Measurements from ENCODE around the gene TOX3. TPM values are rescaled to one million over a fixed set of nuclear protein-coding genes. Genes with fewer than 3 reads are reported as not detected.

The TOX3 gene
- total and polyA plus RNA-seq, 2 of the 13 experiments (the other 11 are each of a cell fraction or from before 2014, with no cell fraction given): 14.5 to 98.6 TPM

- TF ChIP-seq ZKSCAN8 (CRISPR knock-in tag; IDR thresholded peaks at IDR 0.05; ENCODE audit: borderline replicate concordance) (peak; percentile 95), ZSCAN29 (CRISPR knock-in tag; conservative IDR thresholded peaks at IDR 0.05) (no peak), ZBTB40 (IDR thresholded peaks at IDR 0.05) (no peak), ZBTB40 (CRISPR knock-in tag; IDR thresholded peaks at IDR 0.05) (peak; percentile 65; the same call in 1 of the 2 replicates), ZNF790 (CRISPR knock-in tag; IDR thresholded peaks at IDR 0.05; ENCODE audit: borderline replicate concordance) (no peak), SOX6 (IDR thresholded peaks at IDR 0.05) (no peak), SOX6 (CRISPR knock-in tag; IDR thresholded peaks at IDR 0.05) (peak; percentile 98), GMEB2 (CRISPR knock-in tag; IDR thresholded peaks at IDR 0.05; ENCODE audit: low read depth) (0 out of 2 replicates have a peak, but pooled peaks have one; percentile 49), STAT5B (CRISPR knock-in tag; IDR thresholded peaks at IDR 0.05) (no peak), ZNF282 (IDR thresholded peaks at IDR 0.05; ENCODE audit: partially characterized antibody) (no peak), ZNF609 (CRISPR knock-in tag; IDR thresholded peaks at IDR 0.05; ENCODE audit: borderline replicate concordance) (peak; percentile 98), HDAC6 (IDR thresholded peaks at IDR 0.05; ENCODE audit: low read depth, low read length) (no peak), ZNF451 (CRISPR knock-in tag; IDR thresholded peaks at IDR 0.05) (no peak), PRMT3 (CRISPR knock-in tag; IDR thresholded peaks at IDR 0.05; ENCODE audit: borderline replicate concordance, low read depth) (no peak), NAIF1 (CRISPR knock-in tag; IDR thresholded peaks at IDR 0.05; ENCODE audit: borderline replicate concordance) (peak; percentile 72; the same call in 1 of the 2 replicates)
Measured at GRCh38 chr16:52398491-52398960, 148.4 kb downstream of the TOX3 start (continued).
